H9 (cell line): Measurements from ENCODE around the gene MAP2K3. TPM values are rescaled to one million over a fixed set of nuclear protein-coding genes. Genes with fewer than 3 reads are reported as not detected.

ENCODE experiments used
- DNase-seq: peaks from one replicate; pipeline ENCODE4 v3.0.0-alpha.2; 2017
- H2AFZ ChIP-seq: one replicate; pipeline ENCODE4 v1.6.1; 2013; ENCODE audit warnings: mild to moderate bottlenecking, low read length, control low read depth, moderate library complexity
- H2AK5ac ChIP-seq: 2 replicates; pipeline ENCODE4 v1.6.1; 2013; ENCODE audit warnings: low read length, control low read depth, mixed read lengths; ENCODE audit not compliant: insufficient read length
- H2BK120ac ChIP-seq: one replicate; pipeline ENCODE4 v1.6.1; 2013; ENCODE audit warnings: low read depth, mild to moderate bottlenecking, low read length, control low read depth, inconsistent platforms; ENCODE audit not compliant: poor library complexity, severe bottlenecking
- H2BK12ac ChIP-seq: 2 replicates; pipeline ENCODE4 v1.6.1; 2013; ENCODE audit warnings: low read length, control low read depth, mixed read lengths, low read depth; ENCODE audit not compliant: insufficient read length
- H2BK15ac ChIP-seq: 2 replicates; pipeline ENCODE4 v1.6.1; 2013; ENCODE audit warnings: low read depth, low read length, control low read depth
- H2BK20ac ChIP-seq: one replicate; pipeline ENCODE4 v1.6.1; 2013; ENCODE audit warnings: low read depth, mild to moderate bottlenecking, low read length, control low read depth, inconsistent platforms; ENCODE audit not compliant: poor library complexity, severe bottlenecking
- H2BK5ac ChIP-seq: 2 replicates; pipeline ENCODE4 v1.6.1; 2013; ENCODE audit warnings: low read length, control low read depth, mixed read lengths; ENCODE audit not compliant: insufficient read length
- H3K14ac ChIP-seq: 2 replicates; pipeline ENCODE4 v1.6.1; 2013; ENCODE audit warnings: low read length, control low read depth; ENCODE audit not compliant: insufficient read depth
- H3K18ac ChIP-seq: 2 replicates; pipeline ENCODE4 v1.6.1; 2013; ENCODE audit warnings: low read depth, mild to moderate bottlenecking, mixed read lengths, low read length, control low read depth; ENCODE audit not compliant: insufficient read length
- H3K23ac ChIP-seq: 2 replicates; pipeline ENCODE4 v1.6.1; 2013; ENCODE audit warnings: low read length, control low read depth, mixed read lengths, low read depth; ENCODE audit not compliant: insufficient read length
- H3K23me2 ChIP-seq: 2 replicates; pipeline ENCODE4 v1.6.1; 2013; ENCODE audit warnings: low read depth, mild to moderate bottlenecking, mixed read lengths, low read length, control low read depth; ENCODE audit not compliant: insufficient read length, poor library complexity, severe bottlenecking
- H3K27ac ChIP-seq: 2 replicates; pipeline ENCODE4 v1.5.1; 2013; ENCODE audit warnings: low read length, control low read depth, mixed read lengths, low read depth; ENCODE audit not compliant: insufficient read length
- H3K27me3 ChIP-seq: 2 replicates; pipeline ENCODE4 v1.6.1; 2013; ENCODE audit warnings: low read length, control low read depth, inconsistent platforms; ENCODE audit not compliant: insufficient read depth
- H3K4ac ChIP-seq: 2 replicates; pipeline ENCODE4 v1.6.1; 2013; ENCODE audit warnings: low read depth, mild to moderate bottlenecking, control low read depth, inconsistent platforms, low read length, moderate library complexity
- H3K4me1 ChIP-seq: 2 replicates; pipeline ENCODE4 v1.6.1; 2013; ENCODE audit warnings: low read length, control low read depth, inconsistent platforms; ENCODE audit not compliant: insufficient read depth
- H3K4me2 ChIP-seq: 2 replicates; pipeline ENCODE4 v1.6.1; 2013; ENCODE audit warnings: low read length, control low read depth, mixed read lengths; ENCODE audit not compliant: insufficient read length, insufficient read depth
- H3K56ac ChIP-seq: 2 replicates; pipeline ENCODE4 v1.6.1; 2013; ENCODE audit warnings: low read depth, mild to moderate bottlenecking, mixed read lengths, low read length, control low read depth; ENCODE audit not compliant: insufficient read length
- H3K79me1 ChIP-seq: 2 replicates; pipeline ENCODE4 v1.6.1; 2013; ENCODE audit warnings: low read depth, mild to moderate bottlenecking, moderate library complexity, low read length, control low read depth, inconsistent platforms; ENCODE audit not compliant: insufficient read depth, poor library complexity, severe bottlenecking
- H3K79me2 ChIP-seq: 2 replicates; pipeline ENCODE4 v1.6.1; 2013; ENCODE audit warnings: low read length, control low read depth, inconsistent platforms; ENCODE audit not compliant: insufficient read depth
- H3K9ac ChIP-seq: 2 replicates; pipeline ENCODE4 v1.6.1; 2013; ENCODE audit warnings: low read length, control low read depth, mixed read lengths; ENCODE audit not compliant: insufficient read length; ENCODE audit errors: extremely low read depth
- H3K9me3 ChIP-seq: one replicate; pipeline ENCODE4 v1.6.1; 2013; ENCODE audit warnings: low read depth, low read length, inconsistent platforms; ENCODE audit not compliant: control insufficient read depth
- H3T11ph ChIP-seq: one replicate; pipeline ENCODE4 v1.6.1; 2013; ENCODE audit warnings: mild to moderate bottlenecking, low read length, control low read depth, inconsistent platforms
- H4K20me1 ChIP-seq: one replicate; pipeline ENCODE4 v1.6.1; 2013; ENCODE audit not compliant: control insufficient read depth, insufficient read length, insufficient read depth
- H4K5ac ChIP-seq: 2 replicates; pipeline ENCODE4 v1.6.1; 2013; ENCODE audit warnings: low read depth, mild to moderate bottlenecking, mixed read lengths, low read length, control low read depth; ENCODE audit not compliant: insufficient read length
- H4K8ac ChIP-seq: replicated peaks from 2 replicates; pipeline ENCODE4 v1.6.1; 2013; ENCODE audit warnings: low read length, control low read depth, mixed read lengths, low read depth; ENCODE audit not compliant: insufficient read length
- H4K91ac ChIP-seq: 2 replicates; pipeline ENCODE4 v1.6.1; 2013; ENCODE audit warnings: low read depth, mild to moderate bottlenecking, moderate library complexity, mixed read lengths, low read length, control low read depth; ENCODE audit not compliant: insufficient read length
- H3K27ac Mint-ChIP-seq, 3 experiments: 2 replicates in 2 of 3; 3 replicates in 1 of 3; pipeline ENCODE4 v1.8.0; 2020 to 2021; ENCODE audit warnings: mixed read lengths in 3 of 3, mild to moderate bottlenecking in 1 of 3, moderate library complexity in 1 of 3
- H3K27me3 Mint-ChIP-seq: 2 replicates; pipeline ENCODE4 v1.8.0; 2021; ENCODE audit warnings: low read depth, mild to moderate bottlenecking, moderate library complexity, mixed read lengths
- H3K36me3 Mint-ChIP-seq, 3 experiments: 2 replicates in 2 of 3; 3 replicates in 1 of 3; pipeline ENCODE4 v1.8.0; 2020 to 2021; ENCODE audit warnings: low read depth in 3 of 3, mixed read lengths in 3 of 3; ENCODE audit not compliant: insufficient read depth in 1 of 3
- H3K4me1 Mint-ChIP-seq, 2 experiments: 2 replicates each; pipeline ENCODE4 v1.8.0; 2020; ENCODE audit warnings: mixed read lengths in 2 of 2
- H3K4me3 Mint-ChIP-seq, 2 experiments: 2 replicates in 1 of 2; 3 replicates in 1 of 2; pipeline ENCODE4 v1.8.0; 2020 to 2021; ENCODE audit warnings: mild to moderate bottlenecking in 2 of 2, mixed read lengths in 2 of 2, moderate library complexity in 1 of 2
- H3K9me3 Mint-ChIP-seq, 2 experiments: 2 replicates in 1 of 2; 3 replicates in 1 of 2; pipeline ENCODE4 v1.8.0; 2020; ENCODE audit warnings: mild to moderate bottlenecking in 2 of 2, mixed read lengths in 2 of 2, moderate library complexity in 1 of 2
- CTCF ChIP-seq: fragments of 200-600 bp; sonication (generic); conservative IDR thresholded peaks from 3 replicates; pipeline ENCODE4 v1.8.0; 2021; ENCODE audit warnings: antibody characterized with exemption, mild to moderate bottlenecking
- WGBS: extraction: QIAGEN DNeasy Blood & Tissue Kit; methylation state at CpG from one replicate; pipeline ENCODE4 v1.1.7; 2013; ENCODE audit warnings: missing lambda C conversion rate, low lambda C conversion rate, mixed read lengths; ENCODE audit not compliant: insufficient read length; ENCODE audit errors: extremely low coverage; 5-methylcytosine and 5-hydroxymethylcytosine counted together
- total RNA-seq: library from RNA; stranded (reverse); gene quantifications from 2 replicates; pipeline ENCODE4 v1.2.1, GENCODE V29; 2021

The MAP2K3 gene
- total RNA-seq, 1 experiment from 2014 or later, result 26.1 TPM

- no peaks in the 10 kb centered on the region for H3K36me3 Mint-ChIP-seq
- TF ChIP-seq CTCF, result no peak
- no peak overlapping the region for H3K23ac ChIP-seq
- H3K4ac ChIP-seq, result no peak overlapping the region
- H3K9me3 ChIP-seq, result no peaks in the 10 kb centered on the region
- H4K8ac ChIP-seq, result no peak overlapping the region
- no peaks in the 10 kb centered on the region for H3K27me3 ChIP-seq
- WGBS, result no CpG with 5 or more reads among the region's 6 CpGs
- H3K27ac ChIP-seq, result no peak overlapping the region
- H3K18ac ChIP-seq, result no peak overlapping the region
- H3K4me2 ChIP-seq, result no peak overlapping the region
- H3T11ph ChIP-seq, result no peak overlapping the region
- no peak overlapping the region for H2AFZ ChIP-seq
- H3K27ac Mint-ChIP-seq, result no peak overlapping the region
- H2AK5ac ChIP-seq, result no peak overlapping the region
- no peak overlapping the region for H2BK15ac ChIP-seq
- no peak overlapping the region for H3K56ac ChIP-seq
- H2BK12ac ChIP-seq, result no peak overlapping the region
- H4K91ac ChIP-seq, result no peak overlapping the region
- H3K27me3 Mint-ChIP-seq, result no peaks in the 10 kb centered on the region; the same call in 1 of the 2 replicates
- DNase-seq, result no peak
- H3K4me1 ChIP-seq, result no peaks in the 10 kb centered on the region
- no peaks in the 10 kb centered on the region for H4K20me1 ChIP-seq
- no peak overlapping the region for H3K9ac ChIP-seq
- no peak overlapping the region for H3K14ac ChIP-seq
- no peaks in the 10 kb centered on the region for H3K79me2 ChIP-seq
- H2BK20ac ChIP-seq, result no peak overlapping the region
- no peak overlapping the region for H2BK5ac ChIP-seq
- H3K79me1 ChIP-seq, result no peaks in the 10 kb centered on the region
- no peaks in the 10 kb centered on the region for H3K23me2 ChIP-seq
- H4K5ac ChIP-seq, result no peak overlapping the region
- no peak overlapping the region for H2BK120ac ChIP-seq
- H3K4me1 Mint-ChIP-seq, result peaks cover 0 to 6% of the 10 kb centered on the region in 2 experiments; a peak in 2 of 4 replicates
- H3K4me3 Mint-ChIP-seq, result no peak overlapping the region
- no peaks in the 10 kb centered on the region for H3K9me3 Mint-ChIP-seq
Observed at GRCh38 chr17:21263376-21263775, 21.1 kb upstream of the MAP2K3 start.
